SU-DHL-6 (cell line): Measurements from ENCODE around the gene SSTR5.

ENCODE experiments used
- EZH2phosphoT487 ChIP-seq: fragments of 200-600 bp; sonication (generic), shearing (Covaris generic); conservative IDR thresholded peaks from 2 replicates; pipeline ENCODE4 v1.6.1; 2018; ENCODE audit warnings: mild to moderate bottlenecking, antibody characterized with exemption, low read length, moderate library complexity, mixed read lengths
- TF ChIP-seq, protein P1 (sequence below): fragments of 200-600 bp; sonication (generic); IDR thresholded peaks from one replicate; pipeline ENCODE4 v1.5.1; 2017; ENCODE audit warnings: antibody characterized with exemption, mild to moderate bottlenecking, low read length, moderate library complexity; ENCODE audit not compliant: insufficient read depth, poor library complexity, severe bottlenecking

DNA sequence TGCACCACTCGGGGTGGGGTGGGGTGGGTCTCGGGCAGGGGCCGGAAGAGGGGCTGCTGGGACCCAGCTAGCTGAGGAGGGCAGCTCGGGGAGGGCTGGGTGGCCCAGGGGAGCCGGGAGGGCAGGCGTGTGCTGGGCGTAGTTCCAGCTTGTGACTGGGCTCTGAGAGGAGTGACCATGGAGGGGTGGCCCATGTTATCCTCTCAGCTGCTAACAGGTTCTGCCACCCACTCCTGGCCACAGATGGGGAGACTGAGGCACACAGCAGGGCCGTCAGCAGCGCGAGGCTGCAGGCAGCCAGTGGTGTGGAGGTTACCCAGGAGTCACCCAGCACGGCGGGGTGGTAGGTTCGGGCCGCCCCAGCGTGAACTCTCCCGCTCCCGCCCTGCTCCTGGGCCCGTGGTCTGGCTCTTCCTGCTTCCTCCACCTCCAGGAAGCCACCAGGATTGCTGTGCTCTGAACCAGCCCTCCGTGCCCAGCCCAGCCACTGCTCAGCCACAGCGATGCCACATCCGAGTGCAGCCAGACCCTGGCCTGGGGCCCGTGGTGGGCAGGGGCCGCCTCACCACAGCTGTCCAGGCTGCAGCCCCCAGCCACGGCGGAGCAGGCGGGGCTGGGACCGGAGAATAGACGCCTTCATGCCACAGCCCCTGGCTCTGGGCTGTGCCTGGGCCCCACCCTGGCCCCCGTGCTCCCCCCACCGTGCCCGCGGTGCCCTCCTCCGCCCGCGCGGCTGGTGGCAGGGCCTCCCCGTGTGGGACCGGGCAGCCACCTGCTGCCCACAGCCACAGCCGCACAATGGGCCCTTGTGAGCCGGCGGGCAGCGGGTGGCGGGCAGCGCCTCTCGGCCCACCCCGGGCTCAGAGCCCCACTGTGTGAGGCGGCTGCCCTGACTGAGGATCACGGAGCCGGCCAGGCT, 26.3 kb upstream of the SSTR5 start:
- TF ChIP-seq, protein P1, sequence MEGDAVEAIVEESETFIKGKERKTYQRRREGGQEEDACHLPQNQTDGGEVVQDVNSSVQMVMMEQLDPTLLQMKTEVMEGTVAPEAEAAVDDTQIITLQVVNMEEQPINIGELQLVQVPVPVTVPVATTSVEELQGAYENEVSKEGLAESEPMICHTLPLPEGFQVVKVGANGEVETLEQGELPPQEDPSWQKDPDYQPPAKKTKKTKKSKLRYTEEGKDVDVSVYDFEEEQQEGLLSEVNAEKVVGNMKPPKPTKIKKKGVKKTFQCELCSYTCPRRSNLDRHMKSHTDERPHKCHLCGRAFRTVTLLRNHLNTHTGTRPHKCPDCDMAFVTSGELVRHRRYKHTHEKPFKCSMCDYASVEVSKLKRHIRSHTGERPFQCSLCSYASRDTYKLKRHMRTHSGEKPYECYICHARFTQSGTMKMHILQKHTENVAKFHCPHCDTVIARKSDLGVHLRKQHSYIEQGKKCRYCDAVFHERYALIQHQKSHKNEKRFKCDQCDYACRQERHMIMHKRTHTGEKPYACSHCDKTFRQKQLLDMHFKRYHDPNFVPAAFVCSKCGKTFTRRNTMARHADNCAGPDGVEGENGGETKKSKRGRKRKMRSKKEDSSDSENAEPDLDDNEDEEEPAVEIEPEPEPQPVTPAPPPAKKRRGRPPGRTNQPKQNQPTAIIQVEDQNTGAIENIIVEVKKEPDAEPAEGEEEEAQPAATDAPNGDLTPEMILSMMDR: no peak
- TF ChIP-seq EZH2phosphoT487: no peak
